ENCODE results near the gene BCL3.

DNA sequence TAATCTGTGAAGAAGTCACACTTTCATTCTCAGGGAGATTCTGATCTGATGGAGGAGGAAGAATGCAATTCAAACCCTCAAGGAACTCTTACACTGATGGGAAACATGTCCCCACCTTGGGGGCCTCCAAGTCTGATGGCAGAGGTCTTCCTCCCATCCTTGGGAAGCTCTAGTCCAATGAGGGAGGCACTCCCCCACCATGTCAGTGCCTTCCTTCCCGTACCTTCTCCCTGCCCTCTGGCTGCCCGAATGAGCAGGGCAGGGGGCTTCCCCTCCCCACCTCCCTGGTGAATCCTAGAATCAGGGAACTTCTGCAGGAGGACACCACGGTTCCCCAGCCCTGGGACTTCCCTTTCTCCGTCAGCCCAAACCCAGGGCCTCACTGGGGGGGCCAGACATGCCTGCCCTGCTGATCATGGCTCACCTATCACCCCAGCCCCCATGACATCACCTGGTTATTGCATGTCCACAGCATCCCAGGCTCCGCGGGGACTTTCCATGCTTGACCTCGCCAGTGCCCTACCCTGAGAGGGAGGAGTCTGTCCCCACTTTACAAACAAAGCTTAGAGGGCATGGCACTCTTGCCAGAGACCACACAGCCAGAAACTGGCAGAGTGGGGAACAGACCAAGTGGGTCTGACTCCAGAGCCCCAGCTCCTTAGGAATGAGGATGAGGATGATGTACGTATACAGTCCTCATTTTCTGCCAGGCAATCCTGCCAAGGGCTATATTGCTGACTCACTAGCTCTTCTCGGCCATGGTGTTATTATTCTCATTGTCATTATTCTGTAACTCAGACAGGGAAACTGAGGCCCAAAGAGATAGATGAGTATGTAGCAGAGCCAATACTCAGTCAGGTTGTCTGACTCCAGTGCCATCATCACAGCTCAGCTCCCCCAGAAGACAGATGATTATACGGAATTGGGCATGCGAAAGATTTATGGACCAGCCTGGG is 9.6 kb upstream of the BCL3 start:
- TF ChIP-seq POLR2A (IDR thresholded peaks at IDR 0.05), result no peak
- TF ChIP-seq, protein P1, sequence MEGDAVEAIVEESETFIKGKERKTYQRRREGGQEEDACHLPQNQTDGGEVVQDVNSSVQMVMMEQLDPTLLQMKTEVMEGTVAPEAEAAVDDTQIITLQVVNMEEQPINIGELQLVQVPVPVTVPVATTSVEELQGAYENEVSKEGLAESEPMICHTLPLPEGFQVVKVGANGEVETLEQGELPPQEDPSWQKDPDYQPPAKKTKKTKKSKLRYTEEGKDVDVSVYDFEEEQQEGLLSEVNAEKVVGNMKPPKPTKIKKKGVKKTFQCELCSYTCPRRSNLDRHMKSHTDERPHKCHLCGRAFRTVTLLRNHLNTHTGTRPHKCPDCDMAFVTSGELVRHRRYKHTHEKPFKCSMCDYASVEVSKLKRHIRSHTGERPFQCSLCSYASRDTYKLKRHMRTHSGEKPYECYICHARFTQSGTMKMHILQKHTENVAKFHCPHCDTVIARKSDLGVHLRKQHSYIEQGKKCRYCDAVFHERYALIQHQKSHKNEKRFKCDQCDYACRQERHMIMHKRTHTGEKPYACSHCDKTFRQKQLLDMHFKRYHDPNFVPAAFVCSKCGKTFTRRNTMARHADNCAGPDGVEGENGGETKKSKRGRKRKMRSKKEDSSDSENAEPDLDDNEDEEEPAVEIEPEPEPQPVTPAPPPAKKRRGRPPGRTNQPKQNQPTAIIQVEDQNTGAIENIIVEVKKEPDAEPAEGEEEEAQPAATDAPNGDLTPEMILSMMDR (IDR thresholded peaks at IDR 0.05), result no peak

Measured in testis (tissue), 2 donors.